HG03439 (cell line): Measurements from ENCODE around the gene BUD13.
"Not testable (repeated sequence)": the region's sequence is repeated elsewhere in the genome, so short reads cannot be mapped to it uniquely, and the experiment has no call there.

ENCODE experiments used
- ATAC-seq: cut with Tn5 transposase; IDR thresholded peaks from one replicate; pipeline ENCODE4 v1.9.1; 2021; ENCODE audit warnings: mild to moderate bottlenecking, moderate library complexity; ENCODE audit not compliant: unreplicated experiment

The BUD13 gene

DNA sequence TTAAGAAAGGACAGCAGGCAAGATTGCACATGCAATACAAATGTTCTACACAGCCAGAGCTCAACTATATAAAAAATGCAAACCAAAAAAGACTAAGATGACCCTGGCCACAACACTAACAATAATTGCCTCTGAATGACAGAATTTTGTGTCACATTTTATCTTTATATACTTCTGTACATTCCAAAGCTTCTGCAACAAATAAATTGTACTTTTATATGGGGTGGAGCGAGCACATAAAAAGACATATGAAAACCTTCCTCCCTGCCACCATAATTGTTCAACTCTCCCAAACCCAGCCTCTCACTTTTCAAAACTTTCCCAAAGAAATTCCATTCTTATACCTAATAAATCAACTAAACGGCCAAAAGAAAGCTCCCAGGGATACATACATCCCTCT is 10.7 kb downstream of the BUD13 start:
- no peak for ATAC-seq

DNA sequence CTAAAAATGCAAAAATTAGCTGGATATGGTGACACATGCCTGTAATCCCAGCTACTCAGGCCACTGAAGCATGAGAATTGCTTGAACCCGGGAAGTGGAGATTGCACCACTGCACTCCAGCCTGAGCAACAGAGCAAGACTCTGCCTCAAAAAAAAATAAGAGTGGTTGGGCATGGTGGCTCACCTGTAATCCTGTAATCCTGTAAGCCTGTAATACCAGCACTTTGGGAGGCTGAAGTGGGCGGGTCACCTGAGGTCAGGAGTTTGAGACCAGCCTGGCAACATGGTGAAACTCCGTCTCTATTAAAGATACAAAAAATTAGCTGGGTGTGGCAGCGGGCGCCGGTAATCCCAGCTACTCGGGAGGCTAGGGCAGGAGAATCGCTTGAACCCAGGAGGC is 16.7 kb downstream of the BUD13 start:
- ATAC-seq = not testable (repeated sequence)

DNA sequence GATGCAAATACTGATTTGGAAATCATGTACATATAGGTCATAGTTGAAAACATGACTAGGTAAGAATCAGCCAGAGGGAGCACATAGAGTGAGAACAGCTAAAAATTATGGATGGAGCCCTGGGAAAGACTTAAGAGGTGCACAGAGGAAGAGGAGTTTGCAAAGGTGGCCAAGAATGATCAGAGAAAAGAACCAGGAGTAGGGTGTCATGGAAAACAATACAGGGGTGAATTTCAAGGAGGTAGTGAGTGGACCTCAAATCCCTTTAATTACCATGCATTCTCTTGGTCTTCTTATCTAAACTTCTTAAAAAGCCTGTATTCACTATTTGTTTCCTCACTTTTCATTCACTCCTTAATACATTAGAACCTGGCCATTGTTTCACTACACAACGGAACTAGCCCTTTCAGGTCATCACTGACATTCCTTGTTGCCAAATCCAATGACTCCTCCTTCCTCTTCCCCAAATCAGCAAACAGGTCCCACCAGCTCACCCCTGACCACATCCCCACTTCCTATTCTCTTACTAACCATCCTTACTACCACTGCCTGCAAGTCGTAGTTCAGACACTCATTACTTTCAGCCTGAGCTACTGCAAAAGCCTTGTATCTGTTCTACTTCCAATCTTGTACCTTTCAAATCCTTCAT is 22.6 kb downstream of the BUD13 start:
- ATAC-seq = no peak

DNA sequence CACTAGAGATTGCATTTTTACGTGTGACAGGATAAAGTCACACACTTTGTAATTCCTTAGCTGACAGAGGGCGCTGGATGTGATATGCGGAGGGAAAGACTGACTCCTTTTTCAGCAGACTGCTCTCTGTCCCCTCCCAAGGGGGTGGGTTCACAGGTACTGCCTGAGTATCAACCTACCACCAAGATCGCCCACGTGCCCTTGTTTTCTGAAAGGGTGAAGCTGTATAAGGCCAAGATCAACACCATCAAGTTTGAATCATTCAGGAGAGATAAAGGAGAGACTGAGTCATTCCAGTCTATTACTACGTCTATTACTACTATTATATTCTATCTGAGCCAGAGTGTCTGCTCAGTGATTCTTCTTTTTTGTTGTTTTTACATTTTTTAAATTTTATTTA is 30.7 kb downstream of the BUD13 start:
- ATAC-seq = no peak

DNA sequence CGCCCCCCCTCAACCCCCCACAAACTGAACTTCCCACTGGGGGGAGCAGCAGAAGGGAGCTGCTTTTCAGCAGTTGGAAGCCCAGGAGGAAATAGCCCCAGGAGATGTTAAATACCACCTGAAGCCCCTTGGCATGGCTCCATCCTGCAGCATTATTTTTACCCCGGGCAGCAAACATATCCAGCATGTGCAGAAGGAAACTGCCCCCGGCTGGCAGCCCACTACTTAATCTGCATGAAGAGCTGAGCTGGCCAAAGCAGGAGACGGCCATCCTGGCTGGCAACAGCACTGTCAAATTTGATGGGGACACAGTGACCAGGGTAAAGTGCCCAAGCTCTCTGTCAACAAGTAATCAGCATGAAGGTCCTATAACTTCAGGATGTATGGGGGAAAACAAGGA is 32.0 kb downstream of the BUD13 start:
- ATAC-seq = no peak

DNA sequence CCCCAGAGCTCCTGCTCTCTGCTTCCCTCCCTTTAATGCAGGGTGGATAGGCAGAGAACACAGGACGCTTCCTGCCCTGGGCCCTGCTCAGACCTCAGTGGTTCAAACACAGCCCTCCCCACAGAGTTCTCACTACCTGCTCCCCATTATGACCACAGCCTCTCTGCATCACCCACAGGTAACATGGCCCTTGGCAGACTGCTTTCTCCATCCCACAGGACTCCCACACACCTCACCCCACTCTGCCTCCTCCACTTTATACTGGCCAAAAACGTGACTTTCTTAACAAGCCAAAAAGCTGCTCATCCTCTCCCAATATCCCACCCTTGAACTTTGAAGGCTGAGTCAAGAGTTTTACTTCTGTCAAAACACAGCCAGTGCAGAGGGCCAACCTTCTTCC is 33.8 kb downstream of the BUD13 start:
- no peak for ATAC-seq

DNA sequence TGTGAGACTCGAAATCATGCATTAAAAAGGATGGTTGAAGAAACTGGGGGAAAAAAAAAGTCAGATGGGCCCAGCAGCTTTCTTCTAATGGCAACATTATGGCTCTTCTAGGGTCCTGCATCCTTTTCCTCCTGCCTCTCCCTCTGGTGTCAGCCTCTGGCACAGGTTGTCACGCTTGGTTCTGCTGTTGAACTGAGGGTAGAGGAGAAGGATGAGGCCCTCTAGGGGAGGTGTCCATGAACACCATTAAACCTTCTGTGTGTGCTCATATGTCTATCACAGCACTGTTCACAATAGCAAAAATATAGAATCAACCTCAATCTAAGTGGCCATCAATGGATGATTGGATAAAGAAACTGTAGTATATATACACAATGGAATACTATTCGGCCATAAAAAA is 36.0 kb downstream of the BUD13 start:
- no peak for ATAC-seq

DNA sequence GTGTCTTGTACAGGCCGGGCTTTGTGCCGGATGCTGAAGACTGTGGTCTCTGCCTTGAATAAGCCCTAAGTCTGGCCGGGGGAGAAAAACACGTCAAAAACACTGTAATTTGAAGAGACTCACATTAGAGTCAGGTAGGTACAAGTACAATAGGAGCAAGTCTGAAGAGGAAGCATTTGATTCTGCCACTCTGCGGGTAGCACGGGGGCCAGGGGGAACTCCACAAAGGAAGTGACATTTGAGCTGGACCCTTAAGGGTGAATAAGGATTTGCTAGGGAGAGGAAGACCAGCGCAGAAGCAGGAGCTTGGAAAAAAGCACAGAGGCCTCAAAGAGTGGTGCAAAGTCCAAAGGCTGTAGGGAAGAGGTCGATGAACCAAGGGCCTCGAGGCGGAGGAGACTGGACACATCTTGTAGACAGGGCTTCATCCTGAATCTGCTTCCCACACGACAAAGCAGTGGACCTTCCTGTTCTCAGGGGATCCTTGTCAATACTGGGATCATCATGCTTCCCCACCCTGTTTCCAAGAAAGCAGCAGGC is 38.7 kb downstream of the BUD13 start:
- no peak for ATAC-seq

DNA sequence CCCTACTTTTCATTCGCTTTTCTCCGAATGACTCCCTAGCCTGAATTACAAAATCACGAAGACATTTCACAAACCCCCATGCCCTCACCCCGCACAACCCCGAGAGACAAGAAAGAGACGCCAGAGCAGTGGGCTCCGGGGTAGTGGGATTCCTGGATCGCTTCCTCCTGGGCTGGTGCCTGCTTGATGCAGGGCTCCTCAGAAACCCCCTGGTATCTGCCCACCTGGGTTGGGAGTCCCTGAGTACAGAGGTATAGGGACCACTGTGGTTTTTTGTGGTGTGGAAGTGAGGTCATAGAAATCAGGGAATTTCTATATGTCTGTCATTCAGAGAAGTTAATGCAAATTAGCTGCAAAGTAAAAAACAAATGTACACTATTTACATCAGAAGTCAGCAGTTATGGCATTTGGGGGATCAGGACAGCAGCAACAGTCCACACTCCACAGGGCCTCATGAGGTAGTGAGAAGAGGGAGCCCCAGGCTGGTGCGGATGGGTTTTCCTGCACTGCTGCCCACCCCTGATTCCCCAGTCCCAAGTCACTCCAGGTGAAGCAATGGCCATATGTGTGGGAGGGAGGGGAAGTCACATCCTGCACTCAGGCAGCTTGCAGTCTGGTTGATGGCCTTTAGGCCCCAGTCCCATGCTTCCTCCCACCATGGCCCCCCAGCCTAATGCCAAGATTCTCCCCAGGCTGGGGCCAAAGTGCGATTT is 39.6 kb downstream of the BUD13 start:
- no peak for ATAC-seq

DNA sequence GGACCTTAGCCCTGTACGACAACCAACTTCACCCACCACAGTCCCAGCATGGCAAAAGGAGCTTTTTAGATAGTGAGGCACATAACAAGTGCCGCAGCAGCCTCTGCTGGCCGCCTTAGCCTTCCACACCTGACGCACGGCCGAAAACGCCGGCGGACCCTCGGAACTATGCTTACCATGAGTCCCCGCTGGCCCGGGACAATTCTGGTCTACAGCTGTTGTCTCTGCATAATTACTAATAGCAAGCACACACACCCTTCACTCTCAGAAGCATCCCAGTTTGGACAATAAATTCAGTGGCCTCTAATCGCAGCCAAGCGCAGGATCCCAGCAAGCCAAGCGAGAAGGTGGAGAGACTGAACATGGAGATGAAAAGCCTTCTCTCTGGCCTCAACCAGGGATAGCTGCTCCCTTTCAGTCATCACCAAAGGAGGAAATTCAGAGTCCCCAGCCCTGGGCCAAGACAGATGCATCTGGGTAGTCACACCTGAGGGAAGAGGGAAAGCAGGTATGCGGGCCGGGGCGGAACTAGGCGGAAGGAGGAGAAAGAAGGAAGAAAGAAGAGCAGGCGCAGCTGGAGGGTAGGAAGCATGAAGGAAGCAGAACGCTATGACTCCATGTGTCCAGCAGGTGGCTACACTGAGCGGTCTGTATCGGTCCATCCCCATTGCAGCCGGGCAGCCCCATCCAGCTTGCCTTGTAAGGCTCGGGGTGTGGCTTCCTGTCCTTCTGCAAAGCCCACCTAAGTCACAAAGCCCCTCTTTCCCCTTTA is 40.3 kb downstream of the BUD13 start:
- peak; percentile 80 for ATAC-seq

DNA sequence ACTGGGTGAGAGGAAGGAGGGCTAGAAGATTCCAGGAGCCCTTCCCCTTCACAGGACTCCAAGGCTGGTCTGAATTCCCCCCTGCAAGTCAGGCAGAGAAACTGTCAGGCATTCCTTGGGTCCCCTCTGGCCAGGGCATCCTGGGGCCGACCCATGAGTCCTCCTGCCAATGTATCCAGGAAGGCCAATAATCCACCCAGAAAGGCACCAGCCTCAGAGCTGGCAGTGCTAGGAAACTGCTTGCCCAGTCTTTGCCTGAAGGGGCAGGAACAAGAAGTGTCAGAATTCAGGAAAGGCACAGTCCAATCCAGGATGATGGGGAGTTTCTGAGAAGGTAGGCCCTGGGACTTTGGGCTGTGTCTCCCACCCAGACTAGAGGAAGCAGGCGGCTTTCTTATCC is 41.0 kb downstream of the BUD13 start:
- ATAC-seq = no peak

DNA sequence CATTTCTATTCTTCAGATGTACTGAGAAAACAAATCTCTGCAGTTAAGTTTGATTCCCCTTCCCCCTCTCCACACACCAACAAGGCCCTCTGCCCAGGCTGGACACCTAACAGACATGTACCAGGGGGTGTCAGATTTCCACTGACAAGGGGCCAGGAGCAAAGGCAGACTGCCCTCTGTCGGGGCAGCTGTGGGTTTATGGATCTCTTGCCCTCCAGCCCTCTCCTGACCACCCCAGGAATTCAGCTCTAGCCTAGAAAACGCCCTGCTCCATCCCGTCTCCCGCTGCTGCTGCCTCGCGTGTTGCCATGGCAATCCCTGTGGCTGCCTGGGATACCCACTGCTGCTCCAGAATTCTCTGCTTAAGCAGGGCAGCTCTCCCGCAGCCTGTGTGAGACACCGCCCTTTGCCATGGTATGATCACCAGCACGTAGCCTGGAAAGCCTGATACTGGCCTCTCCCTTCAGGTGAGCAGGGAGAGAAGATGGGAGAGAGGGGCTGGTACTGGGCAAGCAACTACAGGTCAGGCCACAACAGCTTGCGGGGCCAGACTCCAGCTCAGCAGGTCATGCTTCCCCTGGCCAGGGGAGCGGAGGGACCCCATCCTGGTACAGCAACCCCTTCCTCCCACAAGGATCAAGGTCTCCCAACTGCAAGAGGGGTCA is 41.6 kb downstream of the BUD13 start:
- ATAC-seq = no peak

DNA sequence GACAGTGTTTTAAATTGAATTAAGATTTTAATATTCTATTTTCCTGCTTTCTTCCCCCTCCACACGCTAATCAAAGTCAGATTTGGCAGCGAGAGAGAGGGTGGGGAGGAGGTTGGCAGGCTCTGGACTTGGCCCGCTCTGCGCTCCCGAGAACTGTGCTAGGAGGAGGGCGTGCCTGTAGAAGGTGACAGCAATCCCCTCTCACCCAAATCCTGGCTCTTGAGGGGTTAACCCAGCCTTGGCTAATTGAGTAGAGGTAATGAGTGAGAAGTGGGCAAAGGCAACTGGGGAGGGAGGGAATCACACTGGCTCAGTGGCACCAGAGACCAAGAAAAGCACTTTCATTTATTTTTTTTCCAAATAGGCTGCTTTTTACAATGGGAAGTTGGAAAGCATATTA is 42.2 kb downstream of the BUD13 start:
- ATAC-seq = no peak

DNA sequence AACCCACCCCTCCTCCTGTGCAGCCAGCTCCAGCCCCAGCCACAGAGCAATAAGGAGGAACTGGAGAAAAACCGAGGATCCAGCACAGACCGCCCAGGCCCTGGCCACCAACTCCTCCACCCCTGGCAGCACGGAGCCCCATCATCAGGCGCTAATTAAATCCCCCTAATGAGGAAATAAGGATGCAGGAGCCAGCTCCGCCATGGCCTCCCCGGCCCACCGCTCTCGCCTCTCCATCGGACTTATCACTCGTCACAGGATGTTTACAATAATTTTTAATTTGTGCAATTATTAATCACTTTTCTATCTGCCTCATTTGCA is 42.6 kb downstream of the BUD13 start:
- ATAC-seq = no peak

DNA sequence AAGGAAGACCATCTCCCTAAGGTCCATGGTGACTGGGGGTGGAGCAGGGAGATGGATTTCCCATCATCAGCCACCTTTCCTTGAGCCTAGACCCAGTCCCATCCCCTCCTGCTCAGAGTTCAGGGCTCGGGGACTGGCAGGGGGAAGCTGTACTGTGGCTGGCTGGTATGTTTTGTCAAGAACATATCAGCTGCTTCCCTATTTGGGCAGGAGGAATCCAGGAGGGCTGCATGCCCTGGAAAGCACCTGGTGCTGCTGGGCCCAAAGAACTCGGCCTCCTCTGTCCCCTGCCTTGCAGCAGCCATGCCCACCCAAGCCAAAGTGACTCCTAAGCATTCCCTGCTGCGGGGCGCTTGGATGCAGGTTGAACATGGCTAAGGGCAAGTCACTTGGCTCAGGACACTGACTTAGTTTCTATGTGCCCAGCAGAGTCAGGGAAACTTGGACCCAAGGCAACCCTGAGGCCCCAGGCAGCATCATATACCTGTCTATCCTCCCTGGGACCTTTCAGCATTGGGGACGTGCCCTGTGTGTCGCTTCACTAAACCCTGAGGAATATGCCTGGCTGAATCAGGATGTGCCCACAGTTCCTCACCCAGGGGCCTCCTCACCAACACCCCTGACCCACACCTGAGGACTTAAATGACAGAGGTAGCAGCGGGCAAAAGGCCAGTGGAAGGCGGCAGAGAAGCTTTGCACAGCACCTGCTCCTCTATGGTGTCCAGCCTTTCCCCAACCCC is 43.1 kb downstream of the BUD13 start:
- no peak for ATAC-seq

DNA sequence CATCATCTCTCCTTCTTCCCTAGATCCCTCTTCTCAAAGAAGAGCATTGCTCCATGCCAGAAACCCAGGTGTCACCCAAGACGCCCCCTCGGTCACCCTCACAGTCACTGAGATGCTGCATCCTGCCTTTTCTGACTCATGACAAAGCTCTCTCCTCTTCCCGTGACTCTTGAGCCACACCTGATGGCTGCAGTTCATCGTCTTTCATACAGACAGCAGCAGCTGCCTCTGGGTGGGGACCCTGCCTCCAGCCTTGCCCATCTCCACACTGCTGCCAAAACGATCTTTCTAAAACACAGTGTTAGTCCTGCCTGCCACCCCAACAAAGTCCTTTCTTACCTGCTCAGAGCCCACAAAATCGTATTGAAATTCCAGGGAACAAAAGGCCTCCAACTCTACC is 44.8 kb downstream of the BUD13 start:
- ATAC-seq = no peak

DNA sequence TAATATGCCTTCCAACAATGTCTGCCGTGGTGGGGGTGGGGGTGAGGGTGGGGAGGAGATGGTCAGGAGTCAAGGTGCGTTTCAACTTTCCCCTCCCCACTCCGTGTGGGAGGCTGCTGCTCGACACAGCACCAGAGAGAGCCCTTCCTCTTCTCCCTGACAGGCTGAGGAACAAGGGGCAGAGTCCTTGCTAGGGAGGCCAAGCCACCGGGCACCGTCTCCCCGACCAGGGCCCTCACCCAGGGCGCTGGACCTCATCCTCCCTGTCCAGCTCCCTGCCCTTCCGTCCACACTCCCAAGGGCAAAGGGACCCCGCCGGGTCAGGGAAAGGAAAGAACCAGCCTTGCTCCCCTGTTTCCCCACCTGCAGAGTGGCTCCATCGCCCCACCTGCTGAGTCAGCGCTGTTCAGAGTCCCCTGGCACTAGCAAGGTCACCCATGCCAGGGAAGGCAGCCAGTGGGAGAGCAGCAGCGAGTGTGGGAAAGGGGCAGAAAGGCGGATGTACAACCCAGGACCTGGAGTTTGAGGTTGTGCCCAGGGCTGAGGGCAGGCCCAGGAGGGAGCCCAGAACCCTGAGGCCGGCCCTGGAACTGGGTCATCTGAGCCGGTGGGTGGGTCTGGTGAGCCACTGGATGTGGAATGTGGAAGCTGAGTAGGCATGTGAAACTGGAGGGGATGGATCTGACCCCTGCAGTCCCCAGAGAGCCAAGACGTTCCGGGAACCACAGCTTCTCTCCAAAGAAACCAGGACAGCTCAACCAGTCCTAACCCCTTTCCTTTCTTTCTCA is 47.2 kb downstream of the BUD13 start:
- ATAC-seq = no peak

DNA sequence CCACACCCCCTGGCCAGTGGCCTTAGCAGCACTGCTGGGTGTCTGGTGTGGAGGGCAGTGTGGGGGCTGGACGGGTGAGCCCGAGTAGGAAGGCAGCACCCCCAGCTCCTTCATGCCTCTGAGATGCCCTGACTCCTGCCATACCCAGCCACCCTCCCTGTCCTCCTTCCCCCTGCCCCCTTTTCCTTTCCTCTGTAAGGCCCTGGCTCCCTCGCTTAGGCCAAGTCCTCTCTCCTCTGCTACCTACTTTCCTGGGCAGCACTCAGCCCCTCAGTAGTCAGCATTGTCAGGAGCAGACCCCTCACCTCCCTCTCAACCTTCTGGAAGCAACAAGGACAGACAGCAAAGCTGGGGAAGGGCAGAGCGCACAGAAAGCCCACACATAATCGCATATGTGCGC is 48.0 kb downstream of the BUD13 start:
- no peak for ATAC-seq

DNA sequence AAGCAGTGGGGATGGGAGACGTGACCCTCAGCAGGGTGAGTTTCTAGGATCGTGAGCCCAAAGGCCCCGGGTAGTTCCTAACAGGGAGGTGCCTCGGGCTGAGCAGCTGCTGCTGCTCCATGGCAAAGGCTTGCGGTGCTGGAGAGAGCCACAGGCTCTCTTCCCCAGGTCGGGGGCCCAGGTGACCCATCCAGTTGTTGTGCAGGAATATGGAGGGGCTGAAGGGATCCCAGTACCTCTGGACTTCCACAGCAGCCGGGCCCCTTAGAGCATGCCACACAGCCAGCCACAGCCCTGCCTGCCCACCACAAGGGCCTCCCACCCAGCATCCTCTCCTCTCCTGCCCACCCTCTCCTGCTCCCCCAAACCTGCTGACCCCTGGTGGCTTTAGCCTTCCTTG is 49.3 kb downstream of the BUD13 start:
- no peak for ATAC-seq

DNA sequence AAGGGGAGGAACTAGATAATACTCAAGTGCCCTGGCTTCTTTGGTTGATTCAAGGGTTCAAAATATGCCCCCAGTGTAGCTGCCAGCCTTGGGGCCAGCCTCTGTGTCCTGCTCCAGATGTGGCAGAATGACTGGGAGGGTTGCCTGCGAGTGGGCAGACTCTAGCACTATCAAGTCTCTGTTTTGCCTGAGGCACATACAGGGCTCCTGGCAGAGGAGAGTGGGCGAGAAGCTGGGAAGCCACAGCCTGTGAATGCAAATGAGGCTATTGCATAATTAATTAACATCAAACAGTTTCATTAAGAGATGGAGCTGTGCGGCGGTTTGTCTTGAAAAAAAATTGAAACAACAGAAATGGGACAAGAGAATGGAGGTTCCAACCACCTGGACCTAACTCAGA is 50.8 kb downstream of the BUD13 start:
- ATAC-seq = no peak
